ENCODE measurements around the gene LILRA6. TPM values are rescaled to one million over a fixed set of nuclear protein-coding genes. Genes with fewer than 3 reads are reported as not detected.
"Not testable (repeated sequence)": the region's sequence is repeated elsewhere in the genome, so short reads cannot be mapped to it uniquely, and the experiment has no call there.

The LILRA6 gene
- total RNA-seq, 1 donor from 2014 or later: not detected

DNA sequence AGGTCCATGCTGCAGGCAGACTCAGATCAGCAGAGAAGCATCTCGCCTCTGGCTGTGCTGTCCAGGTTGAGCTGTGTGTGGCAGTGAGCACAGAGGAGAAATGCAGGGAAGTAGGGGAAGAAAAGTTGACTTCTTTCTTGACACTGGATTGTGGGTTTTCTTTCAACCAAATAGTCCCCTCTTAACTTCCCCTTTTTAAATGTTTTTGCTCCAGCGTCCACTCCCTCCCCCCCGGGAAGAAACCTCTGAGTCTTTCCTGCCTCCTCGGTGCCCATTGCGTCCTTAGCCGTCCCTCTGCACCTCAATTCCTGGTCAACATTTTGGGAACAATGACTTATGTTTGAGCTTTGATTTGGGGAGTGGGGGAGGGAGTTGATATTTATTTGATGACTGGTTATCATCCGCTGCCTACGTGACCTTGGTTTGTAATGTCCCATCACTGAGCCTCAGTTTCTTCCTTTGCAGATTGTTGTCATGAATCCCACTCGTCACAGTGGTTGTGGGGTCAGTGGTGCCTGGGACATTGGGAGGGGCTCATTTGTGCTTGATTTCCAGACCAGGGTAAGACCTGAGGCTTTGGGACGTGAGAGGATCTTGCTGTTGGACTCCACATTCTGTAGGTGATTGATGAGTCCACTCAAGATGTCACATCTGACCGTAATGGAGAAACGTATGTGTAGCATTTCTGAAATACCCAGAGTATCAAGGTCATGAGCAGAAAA, 38.6 kb upstream of the LILRA6 start, which contains the start of gene LILRB2:
LILRB2 (minus strand) TSS at position 104 of the 722 bp plus-strand sequence. CDS start 614 bp downstream, outside the sequence.
- Mint-ChIP-seq H3K36me3 (ENCODE audit: low read depth) (no peaks in the 10 kb centered on the region), H3K27me3 (ENCODE audit: low read depth) (peaks cover 14% of the 10 kb centered on the region), H3K4me3 (ENCODE audit: unreplicated experiment) (no peak within 1 kb of the TSS), H3K4me1 (ENCODE audit: low read depth) (no peaks in the 10 kb centered on the region), H3K9me3 (ENCODE audit: low read depth) (no peaks in the 10 kb centered on the region), H3K27ac (ENCODE audit: unreplicated experiment) (no peak within 1 kb of the TSS)
- TF ChIP-seq, protein P1, sequence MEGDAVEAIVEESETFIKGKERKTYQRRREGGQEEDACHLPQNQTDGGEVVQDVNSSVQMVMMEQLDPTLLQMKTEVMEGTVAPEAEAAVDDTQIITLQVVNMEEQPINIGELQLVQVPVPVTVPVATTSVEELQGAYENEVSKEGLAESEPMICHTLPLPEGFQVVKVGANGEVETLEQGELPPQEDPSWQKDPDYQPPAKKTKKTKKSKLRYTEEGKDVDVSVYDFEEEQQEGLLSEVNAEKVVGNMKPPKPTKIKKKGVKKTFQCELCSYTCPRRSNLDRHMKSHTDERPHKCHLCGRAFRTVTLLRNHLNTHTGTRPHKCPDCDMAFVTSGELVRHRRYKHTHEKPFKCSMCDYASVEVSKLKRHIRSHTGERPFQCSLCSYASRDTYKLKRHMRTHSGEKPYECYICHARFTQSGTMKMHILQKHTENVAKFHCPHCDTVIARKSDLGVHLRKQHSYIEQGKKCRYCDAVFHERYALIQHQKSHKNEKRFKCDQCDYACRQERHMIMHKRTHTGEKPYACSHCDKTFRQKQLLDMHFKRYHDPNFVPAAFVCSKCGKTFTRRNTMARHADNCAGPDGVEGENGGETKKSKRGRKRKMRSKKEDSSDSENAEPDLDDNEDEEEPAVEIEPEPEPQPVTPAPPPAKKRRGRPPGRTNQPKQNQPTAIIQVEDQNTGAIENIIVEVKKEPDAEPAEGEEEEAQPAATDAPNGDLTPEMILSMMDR (IDR thresholded peaks at IDR 0.05): no peak
- no peak for DNase-seq (ENCODE audit: low spot score)

DNA sequence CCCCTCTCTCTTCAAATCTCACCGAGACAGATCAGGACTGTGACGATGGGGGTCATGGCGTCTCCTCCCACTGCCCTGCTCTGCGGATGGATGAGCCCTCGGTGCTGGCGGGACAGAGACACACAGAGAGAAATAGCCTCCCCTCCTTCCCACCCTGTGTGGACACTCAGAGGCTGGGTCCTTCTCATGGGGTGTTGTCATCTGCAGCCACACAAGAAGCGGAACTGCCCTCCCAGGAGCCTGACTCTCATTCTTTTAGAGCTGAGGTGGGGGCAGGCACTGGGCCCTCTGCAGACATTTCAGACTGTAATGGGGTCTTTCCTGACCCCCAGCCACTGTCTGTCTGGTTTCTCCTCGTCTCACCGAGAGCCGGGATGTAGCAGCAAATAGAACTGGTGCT, 37.9 kb upstream of the LILRA6 start:
- H3K4me3 Mint-ChIP-seq (ENCODE audit: unreplicated experiment); H3K27ac Mint-ChIP-seq (ENCODE audit: unreplicated experiment); DNase-seq (ENCODE audit: low spot score); H3K36me3 Mint-ChIP-seq (ENCODE audit: low read depth); H3K9me3 Mint-ChIP-seq (ENCODE audit: low read depth); H3K4me1 Mint-ChIP-seq (ENCODE audit: low read depth): not testable (repeated sequence)
- peaks cover 16% of the 10 kb centered on the region for H3K27me3 Mint-ChIP-seq (ENCODE audit: low read depth)

DNA sequence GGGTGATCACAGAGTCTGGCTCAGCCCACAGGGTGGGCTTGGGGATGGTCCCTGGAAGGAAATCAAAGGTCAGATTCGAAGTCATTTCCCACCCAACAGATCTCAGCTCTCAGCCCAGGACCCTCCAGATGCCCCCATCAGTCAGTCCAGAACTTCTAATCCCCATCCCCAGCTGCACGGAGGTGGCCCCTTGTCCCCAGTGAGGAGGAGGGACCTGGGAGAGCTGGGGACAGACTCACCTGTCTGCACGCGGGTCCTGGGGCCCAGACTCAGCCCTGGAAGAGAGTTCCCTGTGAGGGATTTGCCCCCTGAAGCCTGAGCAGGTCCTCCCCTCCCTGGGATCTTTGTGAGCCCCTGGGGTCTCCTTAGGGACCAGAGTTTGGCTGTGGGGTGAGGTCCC, 37.4 kb upstream of the LILRA6 start:
- H3K9me3 Mint-ChIP-seq (ENCODE audit: low read depth); H3K4me1 Mint-ChIP-seq (ENCODE audit: low read depth); DNase-seq (ENCODE audit: low spot score); H3K36me3 Mint-ChIP-seq (ENCODE audit: low read depth); H3K4me3 Mint-ChIP-seq (ENCODE audit: unreplicated experiment); H3K27ac Mint-ChIP-seq (ENCODE audit: unreplicated experiment): not testable (repeated sequence)
- peaks cover 20% of the 10 kb centered on the region for H3K27me3 Mint-ChIP-seq (ENCODE audit: low read depth)

GRCh38 chr19:54279406-54279962, 36.9 kb upstream of the LILRA6 start:
- TF ChIP-seq, protein P1 (IDR thresholded peaks at IDR 0.05): no peak
- Mint-ChIP-seq H3K4me3 (ENCODE audit: unreplicated experiment) (no peak overlapping the region), H3K4me1 (ENCODE audit: low read depth) (no peaks in the 10 kb centered on the region), H3K9me3 (ENCODE audit: low read depth) (no peaks in the 10 kb centered on the region), H3K36me3 (ENCODE audit: low read depth) (no peaks in the 10 kb centered on the region), H3K27me3 (ENCODE audit: low read depth) (peaks cover 20% of the 10 kb centered on the region), H3K27ac (ENCODE audit: unreplicated experiment) (no peak overlapping the region)
- DNase-seq (ENCODE audit: low spot score): no peak

GRCh38 chr19:54278571-54279195, 36.1 kb upstream of the LILRA6 start:
- not testable (repeated sequence) for H3K27ac Mint-ChIP-seq (ENCODE audit: unreplicated experiment); H3K9me3 Mint-ChIP-seq (ENCODE audit: low read depth); H3K4me1 Mint-ChIP-seq (ENCODE audit: low read depth); H3K4me3 Mint-ChIP-seq (ENCODE audit: unreplicated experiment); DNase-seq (ENCODE audit: low spot score); H3K36me3 Mint-ChIP-seq (ENCODE audit: low read depth)
- H3K27me3 Mint-ChIP-seq (ENCODE audit: low read depth): peaks cover 26% of the 10 kb centered on the region

DNA sequence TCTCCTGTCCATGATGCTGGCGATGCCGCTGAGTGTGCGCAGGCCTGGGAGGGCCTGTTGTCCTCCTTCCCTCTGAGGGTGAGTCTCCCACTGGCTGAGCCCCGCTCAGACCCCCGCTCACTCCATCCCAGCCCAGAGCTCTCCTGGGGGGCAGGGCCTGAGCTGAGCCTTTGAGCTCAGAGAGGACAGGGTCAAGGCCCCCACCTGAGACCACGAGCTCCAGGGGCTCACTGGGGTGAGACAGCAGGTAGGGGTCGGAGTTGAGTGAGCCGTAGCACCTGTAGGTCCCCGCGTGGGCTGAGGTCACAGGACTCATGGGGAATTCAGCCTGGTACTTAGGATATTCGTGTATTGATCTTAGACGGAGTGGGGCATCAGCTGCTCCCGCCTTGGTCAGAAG, 35.5 kb upstream of the LILRA6 start:
- not testable (repeated sequence) for H3K4me3 Mint-ChIP-seq (ENCODE audit: unreplicated experiment); DNase-seq (ENCODE audit: low spot score)

GRCh38 chr19:54277111-54277615, 34.6 kb upstream of the LILRA6 start:
- not testable (repeated sequence) for H3K4me1 Mint-ChIP-seq (ENCODE audit: low read depth); H3K27ac Mint-ChIP-seq (ENCODE audit: unreplicated experiment); DNase-seq (ENCODE audit: low spot score); H3K4me3 Mint-ChIP-seq (ENCODE audit: unreplicated experiment); H3K36me3 Mint-ChIP-seq (ENCODE audit: low read depth); H3K9me3 Mint-ChIP-seq (ENCODE audit: low read depth)
- H3K27me3 Mint-ChIP-seq (ENCODE audit: low read depth): peaks cover 22% of the 10 kb centered on the region

More for the DNA sequence above, 35.5 kb upstream of the LILRA6 start:
- H3K9me3 Mint-ChIP-seq (ENCODE audit: low read depth); H3K4me1 Mint-ChIP-seq (ENCODE audit: low read depth); H3K36me3 Mint-ChIP-seq (ENCODE audit: low read depth); H3K27ac Mint-ChIP-seq (ENCODE audit: unreplicated experiment): not testable (repeated sequence)
- peaks cover 23% of the 10 kb centered on the region for H3K27me3 Mint-ChIP-seq (ENCODE audit: low read depth)
